Motor neuron (in vitro differentiated cells): ENCODE measurements around the gene TGFB2. TPM values are rescaled to one million over a fixed set of nuclear protein-coding genes. Genes with fewer than 3 reads are reported as not detected.

Experiments
- ATAC-seq, 8 experiments: fragments of 200-7000 bp; cut with Tn5 transposase; replicated peaks in 6 of 8; 2 replicates each; pipeline ENCODE4 v1.8.0; 2021; ENCODE audit warnings: mild to moderate bottlenecking in 8 of 8, moderate library complexity in 8 of 8
- H3K27ac ChIP-seq, 2 donors: fragments of 250-450 bp; sonication (Bioruptor Pico); 2 replicates each; pipeline ENCODE4 v1.9.0; 2021; ENCODE audit warnings: antibody characterized with exemption in 2 of 2, mild to moderate bottlenecking in 2 of 2, moderate library complexity in 1 of 2
- H3K4me1 ChIP-seq, 2 donors: fragments of 250-450 bp; sonication (Bioruptor Pico); replicated peaks in 1 of 2; 2 replicates each; pipeline ENCODE4 v1.6.1; 2021; ENCODE audit warnings: antibody characterized with exemption in 2 of 2, mild to moderate bottlenecking in 2 of 2, moderate library complexity in 1 of 2
- H3K4me3 ChIP-seq, 5 donors: fragments of 250-450 bp; sonication (Bioruptor Pico); 2 replicates each; pipeline ENCODE4 v1.9.0; 2021; ENCODE audit warnings: antibody characterized with exemption in 5 of 5, mild to moderate bottlenecking in 5 of 5, moderate library complexity in 4 of 5
- WGBS, 10 experiments: fragments of 450-650 bp; shearing (Covaris generic); methylation state at CpG; one replicate each; pipeline ENCODE4 v1.0.0; 2022; 5-methylcytosine and 5-hydroxymethylcytosine counted together
- in situ Hi-C, 9 experiments: fragments of 400-800 bp; cut with MboI; loops; one replicate each; pipeline ENCODE4 v1.15.0; 2021; ENCODE audit warnings: low sequenced_read_pairs in 9 of 9, low pct_unique_long_range_greater_than_20kb in 2 of 9; ENCODE audit not compliant: unreplicated experiment in 9 of 9
- total RNA-seq, 8 experiments: library from RNA; unstranded; fragments of 300-600 nt; gene quantifications; 2 replicates each; pipeline versions ENCODE4 v1.2.3 to v1.2.4, GENCODE V29; 2022

The TGFB2 gene
- 100 to 1,000 TPM in 1 of 8 experiments, 10 to 100 TPM in 4, 1 to 10 TPM in 1, under 1 TPM in 2; 0.10 to 118 (median 16.1) TPM for total RNA-seq

DNA sequence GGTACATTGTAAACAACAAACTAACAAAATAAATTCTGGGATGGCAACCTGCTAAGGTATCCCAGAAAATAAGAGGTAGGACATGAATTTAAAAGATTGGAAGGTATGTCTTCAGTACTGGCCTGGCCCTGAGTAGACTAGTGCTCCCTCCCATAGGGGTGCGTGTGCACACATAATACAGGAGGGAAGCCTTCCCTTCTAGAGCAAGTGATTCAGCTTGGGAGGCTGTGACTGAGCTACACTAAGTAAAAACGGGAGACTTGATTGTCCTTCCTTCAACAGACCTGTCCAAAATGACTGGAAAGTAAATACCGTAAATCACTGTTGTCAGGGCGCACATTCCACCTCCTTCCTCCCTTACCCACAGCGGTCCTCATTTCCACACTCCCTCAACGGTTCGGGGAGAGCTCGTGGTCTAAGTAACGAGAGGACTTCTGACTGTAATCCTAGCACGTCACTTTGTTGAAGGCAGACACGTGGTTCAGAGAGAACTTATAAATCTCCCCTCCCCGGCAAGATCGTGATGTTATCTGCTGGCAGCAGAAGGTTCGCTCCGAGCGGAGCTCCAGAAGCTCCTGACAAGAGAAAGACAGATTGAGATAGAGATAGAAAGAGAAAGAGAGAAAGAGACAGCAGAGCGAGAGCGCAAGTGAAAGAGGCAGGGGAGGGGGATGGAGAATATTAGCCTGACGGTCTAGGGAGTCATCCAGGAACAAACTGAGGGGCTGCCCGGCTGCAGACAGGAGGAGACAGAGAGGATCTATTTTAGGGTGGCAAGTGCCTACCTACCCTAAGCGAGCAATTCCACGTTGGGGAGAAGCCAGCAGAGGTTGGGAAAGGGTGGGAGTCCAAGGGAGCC lies at the start of gene TGFB2:
TGFB2 (plus strand) TSS at position 523 of the 859 bp plus-strand sequence. CDS start 1,366 bp downstream, outside the sequence.
- in situ Hi-C loops, result loop anchor here (10.0 to 25.0 kb wide), 8 partner anchors 167 to 1467 kb away; no protein-coding TSS in a partner anchor
- peak; percentile 43 to 77 (median 67) for ATAC-seq
- H3K4me1 ChIP-seq, result peaks cover 5 to 8% of the 10 kb centered on the region in 2 donors
- H3K4me3 ChIP-seq, result peak within 1 kb of the TSS; percentile 49 to 62 (median 50)
- WGBS, 10 experiments, result 0 to 25% (median 8%) methylated on average over 3 to 19 of the region's 22 CpGs
- peak within 1 kb of the TSS; percentile 35 to 51 for H3K27ac ChIP-seq

GRCh38 chr1:218296162-218296561 lies 49.0 kb upstream of the TGFB2 start:
- Histone ChIP-seq H3K4me3 (no peak overlapping the region), H3K27ac (no peak overlapping the region), H3K4me1 (no peaks in the 10 kb centered on the region)
- in situ Hi-C loops, result no loop called here
- no peak for ATAC-seq
- WGBS, 10 experiments, result 94 to 100% (median 100%) methylated on average over 1 to 2 of the region's 2 CpGs; no CpG with 5 or more reads in 1 of the 10 experiments

DNA sequence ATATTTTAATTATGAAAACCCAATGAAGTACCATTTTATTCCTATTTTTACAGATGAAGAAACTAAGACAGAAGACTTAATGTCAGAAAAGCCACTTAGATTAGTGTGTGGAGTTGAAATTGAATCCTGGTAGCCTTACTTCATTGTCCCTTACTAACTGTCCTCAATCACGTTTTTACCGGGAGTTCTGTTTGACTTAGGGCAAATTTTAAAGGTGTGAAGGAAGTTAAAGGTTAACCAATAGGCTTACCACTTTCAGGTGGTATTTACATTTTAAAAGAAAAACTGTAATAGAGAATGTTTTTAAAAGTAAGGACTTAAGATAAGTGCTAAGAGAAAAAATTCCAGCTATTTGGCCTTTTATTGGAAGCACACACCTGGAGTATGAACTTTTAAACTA lies 47.7 kb upstream of the TGFB2 start:
- no peak overlapping the region for H3K4me3 ChIP-seq
- no peak overlapping the region for H3K27ac ChIP-seq
- no peaks in the 10 kb centered on the region for H3K4me1 ChIP-seq
- no peak for ATAC-seq
- in situ Hi-C loops, result no loop called here
- WGBS, 10 experiments, result 57 to 100% (median 83%) methylated on average over 1 to 2 of the region's 2 CpGs

- no peak overlapping the region for H3K4me3 ChIP-seq
- ATAC-seq, result no peak
- H3K4me1 ChIP-seq, result no peaks in the 10 kb centered on the region
- WGBS, 10 experiments, result 17 to 100% (median 92%) methylated on average over 1 of the region's 1 CpG; no CpG with 5 or more reads in 4 of the 10 experiments
- in situ Hi-C loops, result no loop called here
- no peak overlapping the region for H3K27ac ChIP-seq
Measured at GRCh38 chr1:218297867-218298266, 47.3 kb upstream of the TGFB2 start.

- in situ Hi-C loops, result no loop called here
- 67 to 96% (median 77%) methylated on average over 2 to 4 of the region's 4 CpGs; no CpG with 5 or more reads in 1 of the 10 experiments for WGBS, 10 experiments
- no peak overlapping the region for H3K4me3 ChIP-seq
- H3K4me1 ChIP-seq, result no peaks in the 10 kb centered on the region
- no peak for ATAC-seq
- no peak overlapping the region for H3K27ac ChIP-seq
Measured at GRCh38 chr1:218298398-218298797, 46.7 kb upstream of the TGFB2 start.

DNA sequence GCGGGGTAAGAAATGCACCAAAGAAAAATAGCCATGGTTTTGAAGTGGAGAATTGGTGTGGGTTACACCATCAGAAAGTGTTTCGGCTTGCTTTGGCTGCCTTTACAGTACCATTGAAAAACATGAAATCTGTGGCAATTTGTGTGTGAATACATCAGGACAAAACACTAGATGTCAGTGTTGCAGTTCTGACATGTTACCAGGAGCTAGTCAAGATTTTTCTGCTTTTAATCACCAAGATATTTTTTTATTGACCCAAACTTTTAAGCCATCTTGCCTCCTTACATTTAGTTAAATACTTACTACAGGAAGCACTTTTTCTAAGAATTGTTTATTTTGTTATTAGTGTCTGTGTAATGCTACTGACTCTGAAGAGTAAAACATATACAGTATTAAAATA lies 45.7 kb upstream of the TGFB2 start:
- ATAC-seq, result peak in 3 of 8 experiments; percentile 22 to 64 (median 54)
- 19 to 100% (median 86%) methylated on average over 1 to 2 of the region's 2 CpGs; no CpG with 5 or more reads in 1 of the 10 experiments for WGBS, 10 experiments
- H3K4me3 ChIP-seq, result no peak overlapping the region
- in situ Hi-C loops, result no loop called here
- H3K27ac ChIP-seq, result no peak overlapping the region
- H3K4me1 ChIP-seq, result no peaks in the 10 kb centered on the region

DNA sequence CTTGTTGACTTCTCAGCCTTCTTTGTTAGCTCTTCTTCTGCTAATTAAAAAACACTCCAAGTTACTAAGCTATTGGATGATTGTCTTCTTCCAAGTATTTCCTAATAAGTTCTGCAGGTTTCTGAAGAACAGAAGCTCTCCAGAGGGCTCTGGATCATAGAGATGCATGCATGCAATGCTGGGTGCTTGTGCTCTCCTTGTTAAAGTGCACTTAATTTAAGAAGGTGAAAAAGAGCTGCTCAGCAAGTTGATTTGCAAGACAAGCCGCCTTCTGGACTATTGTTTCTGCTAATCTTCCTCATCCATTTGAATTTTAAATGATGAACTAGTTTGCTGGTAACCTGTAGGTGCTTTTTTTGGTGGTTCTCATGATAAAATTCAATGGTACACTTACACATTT lies 43.9 kb upstream of the TGFB2 start:
- 40 to 100% (median 75%) methylated on average over 1 of the region's 1 CpG; no CpG with 5 or more reads in 3 of the 10 experiments for WGBS, 10 experiments
- ATAC-seq, result no peak
- Histone ChIP-seq H3K4me1 (no peaks in the 10 kb centered on the region), H3K27ac (no peak overlapping the region), H3K4me3 (no peak overlapping the region)
- in situ Hi-C loops, result no loop called here

DNA sequence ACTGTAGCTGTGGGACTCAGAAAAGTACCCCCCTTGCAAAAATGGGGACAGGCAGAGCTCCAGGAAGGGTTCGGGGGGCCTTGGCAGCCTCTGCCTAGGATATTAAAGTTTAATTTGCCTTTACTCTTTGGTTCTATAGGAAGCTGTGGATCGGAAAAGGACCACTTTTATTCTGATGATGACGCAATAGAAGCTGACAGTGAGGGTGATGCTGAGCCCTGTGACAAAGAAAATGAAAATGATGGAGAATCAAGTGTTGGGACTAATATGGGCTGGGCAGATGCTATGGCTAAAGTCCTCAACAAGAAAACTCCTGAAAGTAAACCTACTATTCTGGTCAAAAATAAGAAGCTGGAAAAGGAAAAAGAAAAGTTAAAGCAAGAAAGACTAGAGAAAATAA lies 43.0 kb upstream of the TGFB2 start:
- no peak for ATAC-seq
- H3K4me1 ChIP-seq, result no peaks in the 10 kb centered on the region
- no peak overlapping the region for H3K27ac ChIP-seq
- 89 to 100% (median 95%) methylated on average over 1 to 3 of the region's 3 CpGs; no CpG with 5 or more reads in 1 of the 10 experiments for WGBS, 10 experiments
- in situ Hi-C loops, result no loop called here
- H3K4me3 ChIP-seq, result no peak overlapping the region

GRCh38 chr1:218303176-218303879 lies 41.8 kb upstream of the TGFB2 start:
- Histone ChIP-seq H3K27ac (no peak overlapping the region), H3K4me3 (no peak overlapping the region), H3K4me1 (no peaks in the 10 kb centered on the region)
- in situ Hi-C loops, result no loop called here
- ATAC-seq, result no peak

GRCh38 chr1:218304281-218305039 lies 40.7 kb upstream of the TGFB2 start:
- no peaks in the 10 kb centered on the region for H3K4me1 ChIP-seq
- no peak overlapping the region for H3K4me3 ChIP-seq
- ATAC-seq, result peak in 7 of 8 experiments; percentile 52 to 74 (median 65)
- WGBS, 10 experiments, result 48 to 100% (median 72%) methylated on average over 1 to 8 of the region's 8 CpGs; no CpG with 5 or more reads in 1 of the 10 experiments
- in situ Hi-C loops, result no loop called here
- H3K27ac ChIP-seq, result no peak overlapping the region

- in situ Hi-C loops, result no loop called here
- Histone ChIP-seq H3K4me3 (no peak overlapping the region), H3K4me1 (no peaks in the 10 kb centered on the region), H3K27ac (no peak overlapping the region)
- ATAC-seq, result no peak
- 61 to 96% (median 89%) methylated on average over 3 to 6 of the region's 6 CpGs; no CpG with 5 or more reads in 2 of the 10 experiments for WGBS, 10 experiments
Measured at GRCh38 chr1:218305472-218306064, 39.6 kb upstream of the TGFB2 start.

DNA sequence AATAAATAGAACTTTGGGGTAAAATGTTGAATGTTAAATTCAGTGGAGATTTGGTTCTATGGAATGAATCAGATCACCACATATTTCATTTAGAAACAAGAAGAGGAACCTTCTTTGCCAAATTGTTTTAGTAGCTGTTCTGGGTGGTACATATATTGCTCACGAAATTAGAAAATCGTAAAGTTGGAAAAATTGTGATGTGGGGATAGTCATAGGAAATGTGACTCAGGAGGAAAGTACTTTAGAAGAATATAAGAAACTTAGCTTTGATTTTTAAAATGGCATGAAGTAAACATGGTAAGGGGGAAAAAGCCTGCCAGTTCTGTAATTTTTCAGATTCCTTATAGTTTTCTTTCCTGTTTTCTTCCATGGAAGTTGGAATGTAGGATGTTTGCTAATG lies 32.6 kb upstream of the TGFB2 start:
- ATAC-seq, result no peak
- 45 to 100% (median 94%) methylated on average over 2 of the region's 2 CpGs for WGBS, 10 experiments
- H3K4me1 ChIP-seq, result no peaks in the 10 kb centered on the region
- H3K4me3 ChIP-seq, result no peak overlapping the region
- no peak overlapping the region for H3K27ac ChIP-seq
- in situ Hi-C loops, result no loop called here
